Activated T-helper 17 cell treated with anti-CD3 and anti-CD28 coated beads, Interleukin-2, amount 50 U/mL, for 72 hours (primary cell): ENCODE data around the gene SMOC2. TPM values are rescaled to one million over a fixed set of nuclear protein-coding genes. Genes with fewer than 3 reads are reported as not detected.

Experiments
- ATAC-seq: fragments of 150-1000 bp; cut with Tn5 transposase; replicated peaks from 2 replicates; pipeline ENCODE4 v1.10.0; 2021; ENCODE audit warnings: mild to moderate bottlenecking, moderate library complexity
- H3K27ac Mint-ChIP-seq: one replicate; pipeline ENCODE4 v1.8.0; 2022; ENCODE audit warnings: mixed read lengths
- H3K27me3 Mint-ChIP-seq: one replicate; pipeline ENCODE4 v1.8.0; 2022; ENCODE audit warnings: mixed read lengths
- H3K36me3 Mint-ChIP-seq: one replicate; pipeline ENCODE4 v1.8.0; 2022; ENCODE audit warnings: low read depth, mild to moderate bottlenecking, mixed read lengths
- H3K4me1 Mint-ChIP-seq: one replicate; pipeline ENCODE4 v1.8.0; 2022; ENCODE audit warnings: mixed read lengths
- H3K4me3 Mint-ChIP-seq: one replicate; pipeline ENCODE4 v1.8.0; 2022; ENCODE audit warnings: mild to moderate bottlenecking, mixed read lengths
- H3K9me3 Mint-ChIP-seq: one replicate; pipeline ENCODE4 v1.8.0; 2022; ENCODE audit warnings: mixed read lengths
- total RNA-seq, 2 donors: library from RNA; stranded (reverse); gene quantifications; one replicate each; pipeline ENCODE4 v1.2.3, GENCODE V29; 2022

SMOC2 gene
- total RNA-seq, 2 donors from 2014 or later: not detected

GRCh38 chr6:168498161-168498843 is 57.3 kb downstream of the SMOC2 start:
- Mint-ChIP-seq H3K4me3 (no peak overlapping the region), H3K27ac (no peak overlapping the region), H3K27me3 (peaks cover 7% of the 10 kb centered on the region), H3K4me1 (no peaks in the 10 kb centered on the region), H3K9me3 (no peaks in the 10 kb centered on the region), H3K36me3 (no peaks in the 10 kb centered on the region)
- ATAC-seq: no peak

GRCh38 chr6:168499045-168499650 is 58.2 kb downstream of the SMOC2 start:
- Mint-ChIP-seq H3K9me3 (no peaks in the 10 kb centered on the region), H3K27ac (no peak overlapping the region), H3K4me1 (no peaks in the 10 kb centered on the region), H3K4me3 (no peak overlapping the region), H3K27me3 (peaks cover 10% of the 10 kb centered on the region), H3K36me3 (no peaks in the 10 kb centered on the region)
- no peak for ATAC-seq

GRCh38 chr6:168500519-168500918 is 59.5 kb downstream of the SMOC2 start:
- no peak overlapping the region for H3K4me3 Mint-ChIP-seq
- H3K27ac Mint-ChIP-seq: no peak overlapping the region
- no peaks in the 10 kb centered on the region for H3K4me1 Mint-ChIP-seq
- no peak for ATAC-seq
- peaks cover 10% of the 10 kb centered on the region for H3K27me3 Mint-ChIP-seq
- H3K36me3 Mint-ChIP-seq: no peaks in the 10 kb centered on the region
- no peaks in the 10 kb centered on the region for H3K9me3 Mint-ChIP-seq

- H3K27me3 Mint-ChIP-seq: peaks cover 10% of the 10 kb centered on the region
- ATAC-seq: no peak
- H3K9me3 Mint-ChIP-seq: no peaks in the 10 kb centered on the region
- no peak overlapping the region for H3K27ac Mint-ChIP-seq
- H3K4me3 Mint-ChIP-seq: no peak overlapping the region
- H3K4me1 Mint-ChIP-seq: no peaks in the 10 kb centered on the region
- H3K36me3 Mint-ChIP-seq: no peaks in the 10 kb centered on the region
Observed at GRCh38 chr6:168501561-168501960, 60.6 kb downstream of the SMOC2 start.

- H3K36me3 Mint-ChIP-seq: no peaks in the 10 kb centered on the region
- no peaks in the 10 kb centered on the region for H3K4me1 Mint-ChIP-seq
- H3K9me3 Mint-ChIP-seq: no peaks in the 10 kb centered on the region
- no peak for ATAC-seq
- no peak overlapping the region for H3K27ac Mint-ChIP-seq
- H3K4me3 Mint-ChIP-seq: no peak overlapping the region
- H3K27me3 Mint-ChIP-seq: peaks cover 15% of the 10 kb centered on the region
Observed at GRCh38 chr6:168504366-168504765, 63.4 kb downstream of the SMOC2 start.

GRCh38 chr6:168506460-168506859 is 65.5 kb downstream of the SMOC2 start:
- no peak for ATAC-seq
- Mint-ChIP-seq H3K27me3 (peaks cover 15% of the 10 kb centered on the region), H3K9me3 (no peaks in the 10 kb centered on the region), H3K27ac (no peak overlapping the region), H3K4me3 (no peak overlapping the region), H3K36me3 (no peaks in the 10 kb centered on the region), H3K4me1 (no peaks in the 10 kb centered on the region)

GRCh38 chr6:168507297-168507696 is 66.3 kb downstream of the SMOC2 start:
- ATAC-seq: no peak
- Mint-ChIP-seq H3K27me3 (peaks cover 9% of the 10 kb centered on the region), H3K36me3 (no peaks in the 10 kb centered on the region), H3K9me3 (no peaks in the 10 kb centered on the region), H3K4me3 (no peak overlapping the region), H3K4me1 (no peaks in the 10 kb centered on the region), H3K27ac (no peak overlapping the region)

- no peak overlapping the region for H3K4me3 Mint-ChIP-seq
- no peaks in the 10 kb centered on the region for H3K4me1 Mint-ChIP-seq
- peaks cover 8% of the 10 kb centered on the region for H3K27me3 Mint-ChIP-seq
- no peaks in the 10 kb centered on the region for H3K9me3 Mint-ChIP-seq
- no peak for ATAC-seq
- H3K36me3 Mint-ChIP-seq: no peaks in the 10 kb centered on the region
- H3K27ac Mint-ChIP-seq: no peak overlapping the region
Observed at GRCh38 chr6:168507730-168508129, 66.7 kb downstream of the SMOC2 start.

GRCh38 chr6:168508903-168509302 is 67.9 kb downstream of the SMOC2 start:
- no peak overlapping the region for H3K4me3 Mint-ChIP-seq
- peaks cover 8% of the 10 kb centered on the region for H3K27me3 Mint-ChIP-seq
- no peaks in the 10 kb centered on the region for H3K36me3 Mint-ChIP-seq
- no peak overlapping the region for H3K27ac Mint-ChIP-seq
- no peak for ATAC-seq
- no peaks in the 10 kb centered on the region for H3K9me3 Mint-ChIP-seq
- no peaks in the 10 kb centered on the region for H3K4me1 Mint-ChIP-seq

GRCh38 chr6:168513766-168514165 is 72.8 kb downstream of the SMOC2 start:
- Mint-ChIP-seq H3K4me3 (no peak overlapping the region), H3K27me3 (peaks cover 6% of the 10 kb centered on the region), H3K4me1 (no peaks in the 10 kb centered on the region), H3K36me3 (no peaks in the 10 kb centered on the region), H3K27ac (no peak overlapping the region), H3K9me3 (no peaks in the 10 kb centered on the region)
- no peak for ATAC-seq

GRCh38 chr6:168514216-168514615 is 73.2 kb downstream of the SMOC2 start:
- Mint-ChIP-seq H3K36me3 (no peaks in the 10 kb centered on the region), H3K27me3 (peaks cover 4% of the 10 kb centered on the region), H3K4me1 (no peaks in the 10 kb centered on the region), H3K27ac (no peak overlapping the region), H3K9me3 (no peaks in the 10 kb centered on the region), H3K4me3 (no peak overlapping the region)
- no peak for ATAC-seq

GRCh38 chr6:168515376-168515775 is 74.4 kb downstream of the SMOC2 start:
- no peaks in the 10 kb centered on the region for H3K9me3 Mint-ChIP-seq

GRCh38 chr6:168516944-168517741 is 76.2 kb downstream of the SMOC2 start:
- H3K4me1 Mint-ChIP-seq: no peaks in the 10 kb centered on the region
- ATAC-seq: no peak
- no peaks in the 10 kb centered on the region for H3K36me3 Mint-ChIP-seq
- H3K27me3 Mint-ChIP-seq: peaks cover 4% of the 10 kb centered on the region
- H3K27ac Mint-ChIP-seq: no peak overlapping the region
- H3K4me3 Mint-ChIP-seq: no peak overlapping the region
- H3K9me3 Mint-ChIP-seq: no peaks in the 10 kb centered on the region

More at GRCh38 chr6:168515376-168515775, 74.4 kb downstream of the SMOC2 start:
- no peaks in the 10 kb centered on the region for H3K36me3 Mint-ChIP-seq
- ATAC-seq: no peak
- H3K4me3 Mint-ChIP-seq: no peak overlapping the region
- H3K27ac Mint-ChIP-seq: no peak overlapping the region
- peaks cover 4% of the 10 kb centered on the region for H3K27me3 Mint-ChIP-seq
- no peaks in the 10 kb centered on the region for H3K4me1 Mint-ChIP-seq

GRCh38 chr6:168517742-168518347 is 76.9 kb downstream of the SMOC2 start:
- H3K4me1 Mint-ChIP-seq: no peaks in the 10 kb centered on the region
- no peak for ATAC-seq
- no peak overlapping the region for H3K27ac Mint-ChIP-seq
- H3K36me3 Mint-ChIP-seq: no peaks in the 10 kb centered on the region
- no peak overlapping the region for H3K4me3 Mint-ChIP-seq
- H3K27me3 Mint-ChIP-seq: peaks cover 4% of the 10 kb centered on the region
- H3K9me3 Mint-ChIP-seq: no peaks in the 10 kb centered on the region
